Esophagus muscularis mucosa (tissue), 4 donors: ENCODE measurements around the gene TTI1. TPM values are rescaled to one million over a fixed set of nuclear protein-coding genes. Genes with fewer than 3 reads are reported as not detected.

Experiments
- DNase-seq: peaks from one replicate; pipeline ENCODE4 v3.0.0-alpha.2; 2017; ENCODE audit errors: extremely low spot score
- H3K27ac ChIP-seq, 4 donors: fragments of 200-600 bp; sonication (generic); replicated peaks in 1 of 4; 1 replicate in 3 of 4; 2 replicates in 1 of 4; pipeline ENCODE4 v1.5.1; 2016 to 2019; ENCODE audit warnings: mild to moderate bottlenecking in 1 of 4
- H3K27me3 ChIP-seq, 4 donors: fragments of 200-600 bp; sonication (generic); one replicate each; pipeline versions ENCODE4 v1.5.1 to v1.6.0; 2016 to 2019
- H3K36me3 ChIP-seq, 4 donors: fragments of 200-600 bp; sonication (generic); one replicate each; pipeline ENCODE4 v1.5.1; 2016 to 2019
- H3K4me1 ChIP-seq, 4 donors: fragments of 200-600 bp; sonication (generic); one replicate each; pipeline ENCODE4 v1.5.1; 2016 to 2019
- H3K4me3 ChIP-seq, 4 donors: fragments of 200-600 bp; sonication (generic); 1 replicate in 2 of 4; 2 replicates in 2 of 4; pipeline ENCODE4 v1.5.1; 2016 to 2019; ENCODE audit warnings: mild to moderate bottlenecking in 4 of 4, moderate library complexity in 1 of 4
- H3K9me3 ChIP-seq, 4 donors: fragments of 200-600 bp; sonication (generic); 1 replicate in 3 of 4; 2 replicates in 1 of 4; pipeline ENCODE4 v1.5.1; 2016 to 2019
- CTCF ChIP-seq, 3 experiments: fragments of 200-600 bp in 2 of 3; fragments of 450-650 bp in 1 of 3; sonication (generic) in 2 of 3; IDR thresholded peaks; one replicate each; pipeline ENCODE4 v1.5.1; 2017 to 2019; ENCODE audit warnings: antibody characterized with exemption in 3 of 3, mild to moderate bottlenecking in 2 of 3, moderate library complexity in 1 of 3
- EP300 ChIP-seq: sonication (generic); formaldehyde crosslinking; IDR thresholded peaks from one replicate; pipeline ENCODE4 v1.6.1; 2017; ENCODE audit warnings: antibody characterized with exemption
- POLR2A ChIP-seq: fragments of 450-650 bp; IDR thresholded peaks from one replicate; pipeline ENCODE4 v1.6.1; 2017; ENCODE audit warnings: antibody characterized with exemption, moderate library complexity, mild to moderate bottlenecking, low read depth
- POLR2AphosphoS5 ChIP-seq, 2 donors: sonication (generic); formaldehyde crosslinking; IDR thresholded peaks; one replicate each; pipeline ENCODE4 v1.6.1; 2017; ENCODE audit warnings: antibody characterized with exemption in 2 of 2
- WGBS: methylation state at CpG from one replicate; pipeline ENCODE4 v1.1.5; 2018; 5-methylcytosine and 5-hydroxymethylcytosine counted together
- intact Hi-C: fragments of 100-400 bp; cut with DNase I; formaldehyde crosslinking; loops from one replicate; pipeline ENCODE4 v1.15.1; 2023
- total RNA-seq, 4 donors: library from RNA; depleted of rRNA; stranded (reverse); fragments of >200 nt; gene quantifications; one replicate each; pipeline versions ENCODE4 v1.1.0 to v1.2.1, GENCODE V29; 2016

The TTI1 gene
- total RNA-seq, 4 donors from 2014 or later: 11.3 to 14.3 (median 12.4) TPM

DNA sequence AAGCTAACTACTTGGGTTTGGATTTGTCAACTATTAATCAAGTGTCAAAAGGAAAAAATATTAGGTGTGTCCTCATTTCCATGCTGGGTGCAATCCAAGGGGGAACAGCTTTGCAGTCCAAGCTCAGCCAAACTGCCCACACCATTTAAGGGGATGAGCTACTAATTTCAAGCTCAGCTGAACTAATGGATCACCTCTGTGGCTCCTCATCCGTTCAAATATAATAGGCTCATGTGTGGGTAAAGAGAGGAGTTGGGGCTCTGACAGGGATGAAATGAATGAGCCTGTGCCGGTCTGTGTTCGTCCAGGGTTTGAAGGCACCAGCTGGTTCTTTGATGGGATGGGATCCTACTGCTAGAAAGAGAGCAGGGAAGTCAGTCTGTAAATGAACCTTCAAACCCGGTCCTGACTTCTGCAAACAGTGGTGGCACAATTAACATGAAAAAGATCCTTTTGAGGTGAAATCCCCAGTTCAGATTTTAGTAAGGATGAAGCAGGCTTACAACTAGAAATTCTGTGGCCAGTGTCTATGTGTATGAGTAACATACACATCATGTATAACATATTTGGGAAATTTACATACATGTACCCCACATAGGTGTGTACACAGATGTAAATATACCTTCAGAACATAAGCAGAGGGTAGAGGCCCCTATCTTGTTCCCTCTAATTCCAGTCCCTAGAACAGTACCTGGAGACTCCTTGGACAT lies 41.9 kb downstream of the TTI1 start:
- TF ChIP-seq POLR2A: no peak
- TF ChIP-seq POLR2AphosphoS5 (IDR thresholded peaks at IDR 0.05): no peak
- TF ChIP-seq CTCF (IDR thresholded peaks at IDR 0.05): no peak
- no peak for TF ChIP-seq EP300
- no peak for DNase-seq
- intact Hi-C loops: loop anchor here (5.0 kb wide), 2 partner anchors 89 to 429 kb away; partner anchors contain the start of gene VSTM2L
- Histone ChIP-seq H3K9me3 (no peaks in the 10 kb centered on the region), H3K4me3 (no peak overlapping the region), H3K27me3 (no peaks in the 10 kb centered on the region), H3K4me1 (peaks cover 64 to 88% (median 81%) of the 10 kb centered on the region in 4 donors), H3K36me3 (peaks cover 9 to 33% (median 21%) of the 10 kb centered on the region in 4 donors), H3K27ac (peak overlapping the region; percentile 57 to 74 (median 63))
- 43% methylated on average over 4 of the region's 4 CpGs for WGBS

DNA sequence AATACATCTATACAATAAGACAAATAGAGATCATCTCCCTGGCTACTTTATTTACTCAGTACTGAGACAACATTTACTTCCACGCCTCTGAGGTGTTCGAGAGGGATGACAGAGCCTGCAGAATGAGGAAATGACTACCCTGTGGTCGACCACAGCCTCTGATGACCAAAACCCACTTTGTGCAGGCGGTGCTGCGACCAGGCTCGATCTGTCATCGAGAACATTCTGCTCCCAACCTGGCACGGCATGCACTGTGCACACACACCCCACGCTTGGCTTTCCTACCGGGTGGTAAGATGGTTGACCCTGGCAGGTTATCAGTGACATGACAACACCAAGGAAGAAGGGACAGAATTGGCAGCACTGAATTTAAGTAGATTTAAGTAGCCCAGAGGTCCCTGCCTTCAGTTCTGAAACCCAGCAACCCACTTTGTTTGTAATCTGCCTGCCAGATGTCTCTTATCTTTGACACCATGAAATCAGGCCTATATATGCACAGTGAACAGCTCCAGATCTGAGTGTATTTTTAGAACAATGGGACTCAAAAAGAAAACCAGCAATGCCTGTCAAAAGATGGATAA lies 42.6 kb downstream of the TTI1 start:
- intact Hi-C loops: loop anchor here (5.0 kb wide), 2 partner anchors 88 to 428 kb away; partner anchors contain the start of gene VSTM2L
- 44% methylated on average over 10 of the region's 10 CpGs for WGBS
- DNase-seq: no peak
- Histone ChIP-seq H3K27me3 (no peaks in the 10 kb centered on the region), H3K9me3 (no peaks in the 10 kb centered on the region), H3K4me1 (peaks cover 70 to 88% (median 85%) of the 10 kb centered on the region in 4 donors), H3K4me3 (no peak overlapping the region), H3K36me3 (peaks cover 4 to 27% (median 14%) of the 10 kb centered on the region in 4 donors), H3K27ac (peak overlapping the region; percentile 57 to 74 (median 63))
- TF ChIP-seq EP300 (peak; percentile 28), POLR2A (no peak), POLR2AphosphoS5 (IDR thresholded peaks at IDR 0.05) (peak; percentile 13 to 40), CTCF (IDR thresholded peaks at IDR 0.05) (no peak)

GRCh38 chr20:37989601-37990295 lies 43.5 kb downstream of the TTI1 start:
- H3K27me3 ChIP-seq: no peaks in the 10 kb centered on the region
- H3K27ac ChIP-seq: peak overlapping the region; percentile 57 to 74 (median 63)
- H3K9me3 ChIP-seq: no peaks in the 10 kb centered on the region
- TF ChIP-seq CTCF (IDR thresholded peaks at IDR 0.05) (no peak), POLR2A (no peak), POLR2AphosphoS5 (IDR thresholded peaks at IDR 0.05) (peak in 1 of 2 donors; percentile 9), EP300 (no peak)
- peaks cover 0 to 18% (median 5%) of the 10 kb centered on the region in 4 donors for H3K36me3 ChIP-seq
- intact Hi-C loops: loop anchor here (5.0 to 10.0 kb wide), 3 partner anchors 87 to 575 kb away; partner anchors contain the start of gene VSTM2L
- H3K4me1 ChIP-seq: peaks cover 72 to 93% (median 88%) of the 10 kb centered on the region in 4 donors
- H3K4me3 ChIP-seq: no peak overlapping the region
- WGBS: 55% methylated on average over 7 of the region's 7 CpGs
- DNase-seq: no peak

GRCh38 chr20:37988306-37988954 lies 44.8 kb downstream of the TTI1 start:
- intact Hi-C loops: loop anchor here (10.0 kb wide), 1 partner anchor 574 kb away; no protein-coding TSS in a partner anchor
- TF ChIP-seq EP300 (no peak), CTCF (IDR thresholded peaks at IDR 0.05) (no peak), POLR2A (no peak), POLR2AphosphoS5 (IDR thresholded peaks at IDR 0.05) (no peak)
- peaks cover 0 to 9% (median under 1%) of the 10 kb centered on the region in 4 donors for H3K36me3 ChIP-seq
- peak overlapping the region; percentile 57 to 76 (median 72) for H3K27ac ChIP-seq
- H3K4me3 ChIP-seq: no peak overlapping the region
- DNase-seq: no peak
- H3K4me1 ChIP-seq: peaks cover 81 to 85% (median 83%) of the 10 kb centered on the region in 4 donors
- no peaks in the 10 kb centered on the region for H3K9me3 ChIP-seq
- 86% methylated on average over 5 of the region's 5 CpGs for WGBS
- H3K27me3 ChIP-seq: no peaks in the 10 kb centered on the region
